Measurements from ENCODE around the gene CREBL2.

DNA sequence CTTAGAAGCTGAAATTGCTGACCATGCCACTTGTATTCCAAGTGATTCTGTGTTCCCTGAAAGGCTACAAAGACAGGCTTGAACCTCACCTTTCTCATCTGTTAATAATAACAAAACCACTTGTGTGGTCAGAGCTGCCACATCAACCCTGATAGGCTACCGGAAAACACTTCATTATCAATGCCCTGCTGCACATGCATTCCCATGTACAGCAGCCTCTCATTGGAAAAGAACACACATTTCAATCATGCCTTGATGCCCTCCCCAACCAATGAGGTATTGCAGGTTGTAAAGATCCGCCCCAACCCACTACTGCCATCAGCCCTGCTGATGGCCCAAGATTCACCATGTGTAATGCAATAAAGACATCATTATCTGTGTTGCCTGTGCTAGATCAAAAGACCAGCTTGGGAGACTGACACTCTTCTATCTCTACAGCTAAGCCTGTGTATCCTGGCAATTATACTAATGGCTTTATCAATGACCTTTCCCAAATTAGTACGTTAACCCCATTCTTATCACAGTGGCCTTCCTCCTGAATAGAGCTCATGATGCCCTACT is 81.5 kb downstream of the CREBL2 start:
- TF ChIP-seq EZH2 (IDR thresholded peaks at IDR 0.05; ENCODE audit: borderline replicate concordance, low read length) = no peak
- TF ChIP-seq, protein P1, sequence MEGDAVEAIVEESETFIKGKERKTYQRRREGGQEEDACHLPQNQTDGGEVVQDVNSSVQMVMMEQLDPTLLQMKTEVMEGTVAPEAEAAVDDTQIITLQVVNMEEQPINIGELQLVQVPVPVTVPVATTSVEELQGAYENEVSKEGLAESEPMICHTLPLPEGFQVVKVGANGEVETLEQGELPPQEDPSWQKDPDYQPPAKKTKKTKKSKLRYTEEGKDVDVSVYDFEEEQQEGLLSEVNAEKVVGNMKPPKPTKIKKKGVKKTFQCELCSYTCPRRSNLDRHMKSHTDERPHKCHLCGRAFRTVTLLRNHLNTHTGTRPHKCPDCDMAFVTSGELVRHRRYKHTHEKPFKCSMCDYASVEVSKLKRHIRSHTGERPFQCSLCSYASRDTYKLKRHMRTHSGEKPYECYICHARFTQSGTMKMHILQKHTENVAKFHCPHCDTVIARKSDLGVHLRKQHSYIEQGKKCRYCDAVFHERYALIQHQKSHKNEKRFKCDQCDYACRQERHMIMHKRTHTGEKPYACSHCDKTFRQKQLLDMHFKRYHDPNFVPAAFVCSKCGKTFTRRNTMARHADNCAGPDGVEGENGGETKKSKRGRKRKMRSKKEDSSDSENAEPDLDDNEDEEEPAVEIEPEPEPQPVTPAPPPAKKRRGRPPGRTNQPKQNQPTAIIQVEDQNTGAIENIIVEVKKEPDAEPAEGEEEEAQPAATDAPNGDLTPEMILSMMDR (conservative IDR thresholded peaks at IDR 0.05 in 1 of 2, IDR thresholded peaks at IDR 0.05 in 1 of 2; ENCODE audit: extremely low read depth in 1 of 2, insufficient read depth in 1 of 2, low read depth in 1 of 2, low read length in 2 of 2) = no peak
